KOPT-K1 (cell line): ENCODE data around the gene VPS13D.

ENCODE experiments used
- H3K27ac ChIP-seq: fragments of 200-600 bp; sonication (generic); 2 replicates; pipeline ENCODE4 v1.5.1; 2016; ENCODE audit warnings: antibody characterized with exemption, mild to moderate bottlenecking, low read depth, low read length; ENCODE audit not compliant: poor library complexity, severe bottlenecking
- H3K36me3 ChIP-seq: fragments of 200-600 bp; sonication (generic); 2 replicates; pipeline ENCODE4 v1.5.1; 2017; ENCODE audit warnings: antibody characterized with exemption, mild to moderate bottlenecking, low read length, moderate library complexity; ENCODE audit not compliant: insufficient read depth
- H3K9me3 ChIP-seq: fragments of 200-600 bp; sonication (generic); 2 replicates; pipeline ENCODE4 v1.5.1; 2017; ENCODE audit warnings: antibody characterized with exemption, low read length, mild to moderate bottlenecking; ENCODE audit not compliant: insufficient read depth, poor library complexity, severe bottlenecking

Gene VPS13D

DNA sequence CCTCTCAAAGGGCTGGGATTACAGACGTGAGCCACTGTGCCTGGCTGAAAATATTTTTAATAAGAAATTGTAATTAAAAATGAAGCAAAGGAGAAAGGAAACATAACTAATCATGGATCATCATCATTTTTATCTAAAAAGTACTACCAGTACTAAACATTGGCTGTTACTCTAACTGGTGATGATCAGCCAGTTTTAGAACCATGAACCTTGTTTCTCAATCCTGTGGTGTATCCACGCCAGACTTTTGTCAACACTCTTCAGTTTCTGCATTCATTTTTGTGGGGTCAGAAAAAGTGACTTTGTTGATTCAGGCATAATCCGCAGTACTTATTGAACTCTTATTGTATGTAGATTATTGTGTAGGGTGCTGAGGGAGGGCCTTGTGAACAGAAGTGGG is 52.3 kb downstream of the VPS13D start:
- H3K36me3 ChIP-seq: peaks cover 79% of the 10 kb centered on the region
- H3K27ac ChIP-seq: no peak overlapping the region
- no peaks in the 10 kb centered on the region for H3K9me3 ChIP-seq

DNA sequence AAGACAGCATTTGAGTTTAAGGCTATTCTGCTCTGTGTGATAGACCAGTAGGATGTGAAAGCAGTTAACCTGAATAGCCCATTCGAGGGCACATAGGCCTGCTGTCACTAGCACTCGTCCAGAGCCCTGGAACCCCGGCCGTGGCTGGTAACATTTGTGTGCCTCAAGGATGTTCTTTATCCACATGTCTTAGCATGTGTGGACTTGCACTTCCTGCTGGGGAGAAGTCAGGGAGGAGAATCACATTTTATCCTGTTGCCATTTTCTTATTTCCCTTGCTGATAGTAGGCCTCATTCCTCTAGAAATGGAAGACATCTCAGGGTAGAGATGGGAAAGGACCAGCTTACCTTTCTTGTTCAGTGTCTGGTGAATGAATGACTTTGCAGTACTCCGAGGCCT is 54.7 kb downstream of the VPS13D start:
- peaks cover 64% of the 10 kb centered on the region for H3K36me3 ChIP-seq
- H3K9me3 ChIP-seq: no peaks in the 10 kb centered on the region
- no peak overlapping the region for H3K27ac ChIP-seq

DNA sequence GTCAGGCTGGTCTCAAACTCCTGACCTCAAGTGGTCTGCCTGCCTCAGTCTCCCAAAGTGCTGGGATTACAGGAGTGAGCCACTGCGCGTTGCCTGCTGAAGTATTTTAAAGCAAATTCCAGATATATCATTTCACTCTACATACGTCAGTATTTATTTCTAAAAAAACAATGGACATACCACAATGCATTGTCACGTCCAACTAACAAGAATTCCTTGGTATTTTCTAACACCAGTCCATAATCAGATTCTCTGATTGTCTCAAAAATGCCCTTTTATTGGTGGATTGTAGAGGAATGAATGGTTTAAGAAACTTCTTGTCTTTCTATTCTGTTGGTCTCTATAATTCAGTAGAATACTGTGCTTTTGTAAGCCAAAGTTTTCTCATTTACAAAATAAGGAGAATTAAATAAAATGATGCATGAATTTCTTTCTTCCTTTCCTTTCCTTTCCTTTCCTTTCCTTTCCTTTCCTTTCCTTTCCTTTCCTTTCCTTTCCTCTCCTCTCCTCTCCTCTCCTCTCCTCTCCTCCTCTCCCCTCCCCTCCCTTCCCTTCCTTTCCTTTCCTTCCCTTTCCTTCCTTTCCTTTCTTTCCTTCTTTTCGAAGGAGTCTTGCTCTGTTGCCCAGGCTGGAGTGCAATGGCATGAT is 55.8 kb downstream of the VPS13D start:
- Histone ChIP-seq H3K9me3 (no peaks in the 10 kb centered on the region), H3K36me3 (peaks cover 58% of the 10 kb centered on the region), H3K27ac (no peak overlapping the region)

DNA sequence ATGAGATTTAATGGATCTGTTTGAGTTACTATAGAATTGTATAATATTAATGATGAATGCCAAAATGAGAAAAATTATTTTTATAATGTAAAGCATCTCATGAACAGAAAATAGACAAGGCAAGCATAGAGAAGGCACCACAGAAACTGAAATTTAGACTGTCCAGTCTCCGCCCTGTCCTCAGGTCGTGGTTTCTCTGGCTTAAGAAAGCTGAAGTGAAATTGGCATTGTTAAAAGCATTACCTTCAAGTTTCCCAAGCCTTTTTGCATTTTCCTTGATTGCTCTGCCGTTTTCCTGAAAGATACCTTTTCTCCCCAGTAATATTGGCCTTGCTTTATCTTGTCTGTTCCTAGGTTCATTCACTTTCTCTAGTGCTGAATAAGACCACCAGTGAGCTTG is 58.0 kb downstream of the VPS13D start:
- Histone ChIP-seq H3K9me3 (no peaks in the 10 kb centered on the region), H3K36me3 (peaks cover 50% of the 10 kb centered on the region), H3K27ac (no peak overlapping the region)

GRCh38 chr1:12290828-12291227 is 61.0 kb downstream of the VPS13D start:
- no peaks in the 10 kb centered on the region for H3K9me3 ChIP-seq
- H3K36me3 ChIP-seq: peaks cover 57% of the 10 kb centered on the region
- no peak overlapping the region for H3K27ac ChIP-seq

- H3K9me3 ChIP-seq: no peaks in the 10 kb centered on the region
- no peak overlapping the region for H3K27ac ChIP-seq
- peaks cover 76% of the 10 kb centered on the region for H3K36me3 ChIP-seq
Observed at GRCh38 chr1:12293416-12293815, 63.6 kb downstream of the VPS13D start.

DNA sequence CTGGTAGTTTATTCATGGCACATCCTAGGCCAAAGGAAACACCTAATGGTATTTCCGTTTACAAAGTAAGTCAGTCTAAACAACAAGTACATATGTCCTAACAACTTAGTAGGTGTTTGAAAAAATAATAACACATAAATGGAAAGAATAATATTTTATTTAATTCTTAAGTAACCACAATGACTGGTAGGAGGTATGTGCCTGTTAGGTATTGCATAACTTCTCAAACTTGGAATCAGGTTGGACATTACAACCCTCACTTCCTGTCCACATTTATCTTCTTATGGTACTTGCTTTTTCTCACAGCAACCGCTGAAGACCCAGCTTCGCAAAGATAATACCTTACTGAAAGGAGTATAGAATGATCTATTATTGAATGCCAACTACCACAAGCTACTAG is 64.2 kb downstream of the VPS13D start:
- Histone ChIP-seq H3K9me3 (no peaks in the 10 kb centered on the region), H3K36me3 (peaks cover 75% of the 10 kb centered on the region), H3K27ac (no peak overlapping the region)

- Histone ChIP-seq H3K36me3 (peaks cover 88% of the 10 kb centered on the region), H3K9me3 (no peaks in the 10 kb centered on the region), H3K27ac (no peak overlapping the region)
Observed at GRCh38 chr1:12296016-12296415, 66.2 kb downstream of the VPS13D start.

GRCh38 chr1:12296623-12297022 is 66.8 kb downstream of the VPS13D start:
- no peak overlapping the region for H3K27ac ChIP-seq
- H3K9me3 ChIP-seq: no peaks in the 10 kb centered on the region
- H3K36me3 ChIP-seq: peaks cover 88% of the 10 kb centered on the region

DNA sequence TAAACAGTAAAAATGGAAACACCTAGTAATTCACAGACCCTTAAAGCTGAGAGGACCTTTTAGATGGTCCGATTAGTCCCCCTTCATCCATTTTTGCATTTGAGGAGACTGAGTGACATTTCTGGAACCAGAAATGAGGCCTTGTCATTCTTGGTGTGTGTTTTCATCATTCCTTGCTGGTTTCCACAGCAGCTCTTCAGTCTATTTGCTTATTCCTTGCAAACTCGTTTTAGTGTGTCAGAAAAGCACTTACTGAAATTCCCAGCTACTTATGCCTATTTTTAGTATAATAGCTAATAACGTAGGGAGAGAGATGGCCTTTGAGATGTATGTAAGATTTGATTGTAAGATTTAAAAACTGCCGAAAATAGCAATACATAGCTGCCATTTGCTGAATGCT is 70.9 kb downstream of the VPS13D start:
- H3K27ac ChIP-seq: no peak overlapping the region

DNA sequence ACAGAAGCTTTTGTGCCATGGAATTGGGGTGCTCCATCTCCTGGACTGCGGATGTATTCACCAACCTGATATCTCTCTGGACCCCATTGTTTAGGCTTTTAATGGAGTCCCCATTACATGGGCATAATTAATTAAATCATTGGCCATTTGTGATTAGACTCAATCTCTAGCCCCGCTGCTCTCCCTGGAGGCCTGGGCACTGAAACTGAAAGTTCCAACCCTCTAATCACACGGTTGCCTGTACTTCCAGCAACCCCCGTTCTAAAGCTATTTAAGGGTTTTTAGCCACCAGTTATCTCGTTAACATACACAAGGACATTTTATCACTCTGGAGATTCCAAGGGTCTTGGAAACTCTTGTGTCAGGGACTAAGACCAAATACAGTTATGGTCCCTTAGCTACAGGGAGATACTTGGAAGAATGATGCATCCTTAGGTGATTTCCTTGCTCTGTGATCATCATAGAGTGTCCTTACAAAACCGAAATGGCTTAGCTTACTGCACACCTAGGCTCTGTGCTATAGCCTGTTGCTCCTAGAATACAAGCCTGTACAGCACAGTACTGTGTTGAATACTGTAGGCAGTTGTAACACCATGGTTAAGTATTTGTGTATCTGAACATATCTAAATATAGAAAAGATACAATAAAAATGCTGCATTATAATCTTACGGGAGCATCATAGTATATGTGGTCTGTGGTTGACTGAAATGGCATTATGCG is 71.8 kb downstream of the VPS13D start:
- H3K36me3 ChIP-seq: peaks cover 88% of the 10 kb centered on the region
- peaks cover 5% of the 10 kb centered on the region for H3K9me3 ChIP-seq
- H3K27ac ChIP-seq: no peak overlapping the region

More for the DNA sequence above, 70.9 kb downstream of the VPS13D start:
- H3K36me3 ChIP-seq: peaks cover 90% of the 10 kb centered on the region
- no peaks in the 10 kb centered on the region for H3K9me3 ChIP-seq

DNA sequence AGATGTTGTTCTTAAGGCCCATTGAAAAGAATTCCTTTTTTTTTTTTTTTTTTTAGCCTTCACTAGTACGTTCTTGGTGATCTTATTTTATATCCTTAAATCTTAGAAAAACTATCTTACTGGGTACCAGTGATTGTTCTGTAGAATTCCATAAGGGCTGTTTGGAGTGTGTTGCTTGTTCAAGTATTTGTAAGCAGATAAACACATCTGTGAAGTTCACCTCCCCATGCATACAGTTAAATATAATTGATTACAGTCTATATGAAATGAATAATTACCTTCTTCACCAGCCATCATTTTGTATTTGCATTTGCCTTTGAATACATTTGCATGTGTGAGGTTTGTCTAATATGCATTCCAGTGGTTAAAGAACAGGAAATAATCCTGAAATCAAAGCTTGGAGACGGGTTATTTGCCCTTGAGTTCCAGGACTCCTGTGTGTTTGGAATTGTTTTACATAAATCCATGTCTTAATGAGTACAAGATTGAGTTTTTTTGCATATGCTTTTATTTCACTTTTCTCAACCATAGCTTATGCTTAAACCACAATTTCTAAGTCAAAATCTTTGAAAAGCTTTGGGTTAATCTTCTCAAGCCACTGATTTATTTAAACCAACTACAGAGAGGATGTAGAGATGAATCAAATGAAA is 73.1 kb downstream of the VPS13D start:
- Histone ChIP-seq H3K27ac (no peak overlapping the region), H3K36me3 (peaks cover 88% of the 10 kb centered on the region)

GRCh38 chr1:12305377-12305776 is 75.5 kb downstream of the VPS13D start:
- peaks cover 7% of the 10 kb centered on the region for H3K9me3 ChIP-seq
- peaks cover 92% of the 10 kb centered on the region for H3K36me3 ChIP-seq
- H3K27ac ChIP-seq: no peak overlapping the region

More for the DNA sequence above, 73.1 kb downstream of the VPS13D start:
- peaks cover 7% of the 10 kb centered on the region for H3K9me3 ChIP-seq

DNA sequence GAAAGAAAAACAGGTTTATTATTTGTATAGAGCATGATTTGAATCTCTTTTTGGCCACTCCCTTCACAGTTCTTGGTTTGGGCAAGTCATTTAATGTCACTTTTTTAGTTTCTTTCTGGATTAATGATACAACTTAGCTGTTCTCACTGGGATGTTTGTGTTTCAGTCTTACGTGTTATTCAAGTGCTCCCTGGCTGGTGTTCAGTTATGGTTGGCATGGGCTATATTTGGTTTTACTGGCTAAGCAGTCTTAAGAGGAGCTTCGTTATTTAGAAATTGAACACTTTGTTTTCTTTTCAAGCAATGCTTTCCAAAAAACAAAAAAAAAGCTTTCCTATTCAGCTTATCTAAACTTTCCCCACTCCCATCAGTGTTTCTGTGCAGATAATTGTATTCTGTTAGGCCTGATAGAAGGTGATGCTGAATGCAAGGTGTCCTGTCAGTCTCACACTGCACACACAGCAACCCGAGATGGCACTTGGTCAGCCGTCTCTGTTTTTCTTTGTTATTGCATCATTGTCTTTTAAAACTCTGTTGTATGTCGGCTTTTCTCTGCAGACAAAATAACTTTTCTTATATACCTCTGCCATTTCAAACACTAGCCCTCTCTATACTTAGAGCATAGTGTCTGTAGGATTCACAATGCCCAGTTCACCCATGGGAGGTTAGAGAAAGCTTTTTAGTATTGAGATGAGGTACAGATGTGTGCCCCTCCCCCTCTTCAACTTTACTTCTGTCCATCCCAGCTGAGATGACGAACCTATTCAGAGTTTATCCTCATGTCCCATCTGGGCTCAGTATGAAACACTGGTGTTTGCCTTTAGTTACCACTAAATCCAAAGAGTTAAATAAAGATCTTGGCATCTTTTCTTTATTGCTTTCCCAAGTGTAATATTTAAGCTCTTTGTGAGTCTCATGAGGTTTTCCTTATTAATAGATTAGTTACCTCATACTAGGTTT is 80.2 kb downstream of the VPS13D start:
- Histone ChIP-seq H3K36me3 (peaks cover 97% of the 10 kb centered on the region), H3K27ac (no peak overlapping the region), H3K9me3 (peaks cover 7% of the 10 kb centered on the region)
